DOHH2 (cell line): ENCODE measurements around the gene C11orf68.

Experiments used
- H3F3A ChIP-seq: fragments of 200-600 bp; sonication (generic), shearing (Covaris generic); 2 replicates; pipeline ENCODE4 v1.6.0; 2016; ENCODE audit warnings: antibody characterized with exemption, mild to moderate bottlenecking; ENCODE audit not compliant: control insufficient read depth, insufficient read depth
- H3K27ac ChIP-seq: fragments of 200-600 bp; sonication (generic); 2 replicates; pipeline ENCODE4 v1.5.1; 2014; ENCODE audit warnings: low read depth, mild to moderate bottlenecking, low read length, moderate library complexity
- H3K27me3 ChIP-seq: fragments of 200-600 bp; sonication (generic); 2 replicates; pipeline ENCODE4 v1.6.1; 2014; ENCODE audit warnings: mild to moderate bottlenecking, low read length, mixed read lengths; ENCODE audit not compliant: control insufficient read depth
- H3K36me3 ChIP-seq: fragments of 200-600 bp; sonication (generic); 2 replicates; pipeline ENCODE4 v1.6.1; 2014; ENCODE audit warnings: mild to moderate bottlenecking, low read length, moderate library complexity, mixed read lengths; ENCODE audit not compliant: control insufficient read depth
- H3K4me1 ChIP-seq: fragments of 200-600 bp; sonication (generic); 2 replicates; pipeline ENCODE4 v1.6.1; 2014; ENCODE audit warnings: mild to moderate bottlenecking, low read length, mixed read lengths; ENCODE audit not compliant: control insufficient read depth
- H3K4me2 ChIP-seq: fragments of 200-600 bp; sonication (generic); 2 replicates; pipeline ENCODE4 v1.6.0; 2014; ENCODE audit warnings: mild to moderate bottlenecking, low read length, moderate library complexity
- H3K4me3 ChIP-seq: fragments of 200-600 bp; sonication (generic); 2 replicates; pipeline ENCODE4 v1.5.1; 2014; ENCODE audit warnings: mild to moderate bottlenecking, low read length, mixed read lengths
- H3K79me2 ChIP-seq: fragments of 200-600 bp; sonication (generic); 2 replicates; pipeline ENCODE4 v1.6.1; 2014; ENCODE audit warnings: mild to moderate bottlenecking, low read length, mixed read lengths; ENCODE audit not compliant: control insufficient read depth
- H3K9me2 ChIP-seq: fragments of 200-600 bp; sonication (generic); replicated peaks from 2 replicates; pipeline ENCODE4 v1.6.1; 2014; ENCODE audit warnings: mild to moderate bottlenecking, low read length, mixed read lengths; ENCODE audit not compliant: control insufficient read depth
- H3K9me3 ChIP-seq: fragments of 200-600 bp; sonication (generic); 2 replicates; pipeline ENCODE4 v1.6.1; 2014; ENCODE audit warnings: antibody characterized with exemption, low read length, mixed read lengths; ENCODE audit not compliant: control insufficient read depth, insufficient read depth
- H4K20me1 ChIP-seq: fragments of 200-600 bp; sonication (generic); 2 replicates; pipeline ENCODE4 v1.6.0; 2014; ENCODE audit warnings: low read depth, mild to moderate bottlenecking, antibody characterized with exemption, low read length, moderate library complexity; ENCODE audit not compliant: control insufficient read depth, insufficient read depth
- EZH2phosphoT487 ChIP-seq: fragments of 200-600 bp; sonication (generic); IDR thresholded peaks from 2 replicates; pipeline ENCODE4 v1.6.1; 2017; ENCODE audit warnings: borderline replicate concordance, mild to moderate bottlenecking, antibody characterized with exemption, low read length, moderate library complexity, mixed read lengths
- TF ChIP-seq, protein P1 (sequence below): fragments of 200-600 bp; sonication (generic); IDR thresholded peaks from one replicate; pipeline ENCODE4 v1.5.1; 2014; ENCODE audit warnings: antibody characterized with exemption, mild to moderate bottlenecking, low read depth, low read length; ENCODE audit not compliant: poor library complexity, severe bottlenecking

Gene C11orf68

DNA sequence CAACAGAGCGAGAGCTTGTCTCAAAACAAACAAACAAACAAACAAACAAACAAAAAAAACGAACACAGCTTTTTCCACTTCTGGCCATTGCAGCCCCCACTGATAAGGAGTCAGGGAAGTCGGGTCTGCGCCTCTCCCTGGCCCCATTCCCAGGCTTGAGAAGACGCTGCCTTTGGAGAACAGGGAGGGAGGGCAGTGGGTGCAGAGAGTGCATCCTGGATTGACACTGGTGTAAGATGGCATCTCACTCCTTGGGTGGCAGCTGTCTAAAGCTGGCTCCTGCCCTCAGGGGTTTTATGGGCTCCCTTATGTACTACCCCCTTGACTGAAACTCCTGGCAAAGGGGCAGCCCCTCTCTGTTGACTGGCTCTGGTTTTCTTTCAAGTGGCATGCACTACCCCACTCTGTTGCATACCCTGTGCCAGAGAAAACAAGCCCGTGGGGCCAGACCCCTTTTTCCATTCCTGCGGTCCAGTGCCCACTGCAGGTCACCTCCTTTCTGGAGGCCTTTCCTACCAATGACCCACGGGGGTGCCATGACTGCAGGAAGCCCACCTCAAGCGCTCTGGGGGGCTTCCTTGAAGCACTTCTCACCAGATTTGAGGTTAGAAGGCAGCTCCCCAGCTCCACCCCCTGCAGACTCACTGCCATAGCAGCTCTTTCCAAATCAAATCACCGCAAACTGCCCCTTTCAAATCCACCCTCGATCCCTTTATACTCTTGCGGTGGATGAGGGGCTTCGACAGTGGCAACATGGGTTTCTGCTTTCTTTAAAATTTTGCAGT lies 13.1 kb upstream of the C11orf68 start:
- H3K36me3 ChIP-seq: no peaks in the 10 kb centered on the region
- no peak overlapping the region for H3K4me3 ChIP-seq
- H3K9me2 ChIP-seq: no peaks in the 10 kb centered on the region
- no peaks in the 10 kb centered on the region for H4K20me1 ChIP-seq
- peaks cover 6% of the 10 kb centered on the region; the same call in 1 of the 2 replicates for H3K4me1 ChIP-seq
- no peaks in the 10 kb centered on the region for H3F3A ChIP-seq
- no peak overlapping the region for H3K27ac ChIP-seq
- no peaks in the 10 kb centered on the region for H3K27me3 ChIP-seq
- H3K9me3 ChIP-seq: no peaks in the 10 kb centered on the region
- TF ChIP-seq, protein P1, sequence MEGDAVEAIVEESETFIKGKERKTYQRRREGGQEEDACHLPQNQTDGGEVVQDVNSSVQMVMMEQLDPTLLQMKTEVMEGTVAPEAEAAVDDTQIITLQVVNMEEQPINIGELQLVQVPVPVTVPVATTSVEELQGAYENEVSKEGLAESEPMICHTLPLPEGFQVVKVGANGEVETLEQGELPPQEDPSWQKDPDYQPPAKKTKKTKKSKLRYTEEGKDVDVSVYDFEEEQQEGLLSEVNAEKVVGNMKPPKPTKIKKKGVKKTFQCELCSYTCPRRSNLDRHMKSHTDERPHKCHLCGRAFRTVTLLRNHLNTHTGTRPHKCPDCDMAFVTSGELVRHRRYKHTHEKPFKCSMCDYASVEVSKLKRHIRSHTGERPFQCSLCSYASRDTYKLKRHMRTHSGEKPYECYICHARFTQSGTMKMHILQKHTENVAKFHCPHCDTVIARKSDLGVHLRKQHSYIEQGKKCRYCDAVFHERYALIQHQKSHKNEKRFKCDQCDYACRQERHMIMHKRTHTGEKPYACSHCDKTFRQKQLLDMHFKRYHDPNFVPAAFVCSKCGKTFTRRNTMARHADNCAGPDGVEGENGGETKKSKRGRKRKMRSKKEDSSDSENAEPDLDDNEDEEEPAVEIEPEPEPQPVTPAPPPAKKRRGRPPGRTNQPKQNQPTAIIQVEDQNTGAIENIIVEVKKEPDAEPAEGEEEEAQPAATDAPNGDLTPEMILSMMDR: no peak
- TF ChIP-seq EZH2phosphoT487: no peak
- no peak overlapping the region for H3K4me2 ChIP-seq
- H3K79me2 ChIP-seq: no peaks in the 10 kb centered on the region

DNA sequence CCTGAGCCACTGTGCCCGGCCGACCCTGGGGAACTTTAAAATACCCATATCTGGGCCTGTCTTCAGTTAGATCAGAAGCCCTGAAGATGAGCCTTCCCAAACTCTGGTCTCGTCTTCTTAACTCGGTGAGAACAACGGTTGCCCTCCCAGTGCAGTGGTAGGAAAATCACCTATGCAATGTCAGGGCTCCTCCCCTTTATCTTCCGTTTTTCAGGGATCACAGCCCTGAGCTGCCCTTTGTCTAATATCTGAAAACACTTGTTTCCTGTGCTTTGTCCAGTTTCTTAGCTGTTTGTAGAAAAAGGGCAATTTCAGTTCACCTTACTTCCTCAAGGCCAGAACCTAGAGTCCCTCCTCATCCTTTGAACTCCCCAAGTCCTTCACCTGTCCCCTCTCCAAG lies 9.8 kb upstream of the C11orf68 start:
- no peak for TF ChIP-seq EZH2phosphoT487
- TF ChIP-seq, protein P1: no peak
- Histone ChIP-seq H3K36me3 (no peaks in the 10 kb centered on the region), H3F3A (no peaks in the 10 kb centered on the region), H3K9me3 (no peaks in the 10 kb centered on the region), H4K20me1 (no peaks in the 10 kb centered on the region), H3K9me2 (no peaks in the 10 kb centered on the region), H3K4me2 (no peak overlapping the region), H3K4me3 (no peak overlapping the region), H3K4me1 (peaks cover 6% of the 10 kb centered on the region; the same call in 1 of the 2 replicates), H3K27ac (no peak overlapping the region), H3K27me3 (no peaks in the 10 kb centered on the region), H3K79me2 (no peaks in the 10 kb centered on the region)

DNA sequence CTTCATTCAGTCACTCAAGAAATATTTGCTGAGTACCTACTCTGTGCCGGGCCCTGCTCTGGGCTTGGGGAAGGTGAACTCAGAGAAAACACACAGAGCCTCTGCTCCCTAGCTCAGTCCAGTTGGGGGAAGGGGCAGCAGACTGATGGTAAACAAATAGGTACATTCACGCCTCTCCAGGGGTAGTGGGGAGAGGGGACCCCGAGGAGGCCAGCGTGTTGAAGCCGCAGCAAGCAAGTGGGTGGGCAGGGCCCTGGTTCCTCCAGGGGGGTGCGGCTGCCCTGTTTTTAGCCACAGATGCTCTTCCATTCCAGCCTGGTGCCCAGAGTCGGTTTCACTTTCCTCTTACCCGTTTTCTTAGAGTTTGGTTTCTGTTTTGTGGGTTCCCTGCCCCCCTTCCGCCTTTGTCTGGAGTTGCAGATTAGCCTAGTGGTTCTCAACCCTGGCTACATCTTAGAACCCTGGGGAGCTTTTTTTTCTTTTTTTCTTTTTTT lies 9.1 kb upstream of the C11orf68 start:
- TF ChIP-seq, protein P1: no peak
- no peak for TF ChIP-seq EZH2phosphoT487
- Histone ChIP-seq H3K9me3 (no peaks in the 10 kb centered on the region), H3K27me3 (no peaks in the 10 kb centered on the region), H4K20me1 (no peaks in the 10 kb centered on the region), H3K36me3 (no peaks in the 10 kb centered on the region), H3K4me2 (no peak overlapping the region), H3K9me2 (no peaks in the 10 kb centered on the region), H3K79me2 (no peaks in the 10 kb centered on the region), H3K27ac (no peak overlapping the region), H3K4me1 (peaks cover 6% of the 10 kb centered on the region; the same call in 1 of the 2 replicates), H3F3A (no peaks in the 10 kb centered on the region), H3K4me3 (no peak overlapping the region)
